ENCODE results near the gene ZNF689.
"Not testable (repeated sequence)": the region's sequence is repeated elsewhere in the genome, so short reads cannot be mapped to it uniquely, and the experiment has no call there.

Gene ZNF689

GRCh38 chr16:30633526-30633925, 23.3 kb upstream of the ZNF689 start:
- no peak for DNase-seq

- DNase-seq, result not testable (repeated sequence)
Measured at GRCh38 chr16:30632454-30632853, 22.3 kb upstream of the ZNF689 start.

- peak; percentile 78 for DNase-seq
Measured at GRCh38 chr16:30628628-30629540, 18.7 kb upstream of the ZNF689 start.

GRCh38 chr16:30626236-30626635, 16.0 kb upstream of the ZNF689 start:
- DNase-seq, result no peak

GRCh38 chr16:30623536-30624283, 13.5 kb upstream of the ZNF689 start:
- no peak for DNase-seq

GRCh38 chr16:30622455-30623032, 12.4 kb upstream of the ZNF689 start:
- DNase-seq, result no peak

- DNase-seq, result no peak
Measured at GRCh38 chr16:30621765-30622164, 11.6 kb upstream of the ZNF689 start.

GRCh38 chr16:30620169-30620568, 10.0 kb upstream of the ZNF689 start:
- no peak for DNase-seq

GRCh38 chr16:30619638-30620037, 9.4 kb upstream of the ZNF689 start:
- DNase-seq, result no peak

GRCh38 chr16:30619202-30619601, 9.0 kb upstream of the ZNF689 start:
- no peak for DNase-seq

- DNase-seq, result peak; percentile 45
Measured at GRCh38 chr16:30615358-30616091, 5.3 kb upstream of the ZNF689 start.

- peak; percentile 41 for DNase-seq
Measured at GRCh38 chr16:30609002-30609925, 925 bp downstream of the ZNF689 start.

GRCh38 chr16:30606004-30606403, 4.2 kb downstream of the ZNF689 start:
- no peak for DNase-seq

- DNase-seq, result no peak
Measured at GRCh38 chr16:30605158-30605557, 5.0 kb downstream of the ZNF689 start.

- DNase-seq, result no peak
Measured at GRCh38 chr16:30604316-30604947, 5.8 kb downstream of the ZNF689 start.

GRCh38 chr16:30603945-30604315, 6.3 kb downstream of the ZNF689 start:
- DNase-seq, result no peak

- no peak for DNase-seq
Measured at GRCh38 chr16:30602616-30603277, 7.4 kb downstream of the ZNF689 start.

GRCh38 chr16:30601966-30602365, 8.2 kb downstream of the ZNF689 start:
- no peak for DNase-seq

- no peak for DNase-seq
Measured at GRCh38 chr16:30600929-30601328, 9.3 kb downstream of the ZNF689 start.

GRCh38 chr16:30600215-30600614, 10.0 kb downstream of the ZNF689 start:
- no peak for DNase-seq

- no peak for DNase-seq
Measured at GRCh38 chr16:30592871-30593270, 17.3 kb downstream of the ZNF689 start.
